NK-92 (cell line): ENCODE results near the gene GOLGA8S.
"Not testable (repeated sequence)": the region's sequence is repeated elsewhere in the genome, so short reads cannot be mapped to it uniquely, and the experiment has no call there.

Experiments
- DNase-seq: peaks from one replicate; lab custom pipeline; 2025; ENCODE audit not compliant: unreplicated experiment; lab: John Stamatoyannopoulos, UW

Gene GOLGA8S

GRCh38 chr15:23354448-23354847, at the start of gene GOLGA8S:
Gene GOLGA8S (plus strand): TSS chr15:23354748. CDS start chr15:23354810, 62 bp downstream.
- not testable (repeated sequence) for DNase-seq

- not testable (repeated sequence) for DNase-seq
Measured at GRCh38 chr15:23304805-23305204, 49.7 kb upstream of the GOLGA8S start.

GRCh38 chr15:23305921-23306320, 48.6 kb upstream of the GOLGA8S start:
- DNase-seq = not testable (repeated sequence)

GRCh38 chr15:23311233-23311632, 43.3 kb upstream of the GOLGA8S start:
- DNase-seq = not testable (repeated sequence)

- not testable (repeated sequence) for DNase-seq
Measured at GRCh38 chr15:23334096-23334495, 20.5 kb upstream of the GOLGA8S start, which contains the start of gene GOLGA6L26. Gene GOLGA6L26 (minus strand): TSS chr15:23334196. CDS start chr15:23334135, 61 bp downstream.

- not testable (repeated sequence) for DNase-seq
Measured at GRCh38 chr15:23362622-23363021, 8.1 kb downstream of the GOLGA8S start.

GRCh38 chr15:23364261-23364660, 9.7 kb downstream of the GOLGA8S start:
- not testable (repeated sequence) for DNase-seq

GRCh38 chr15:23370578-23370977, 16.0 kb downstream of the GOLGA8S start:
- no peak for DNase-seq

- not testable (repeated sequence) for DNase-seq
Measured at GRCh38 chr15:23371134-23371533, 16.6 kb downstream of the GOLGA8S start.

- DNase-seq = not testable (repeated sequence)
Measured at GRCh38 chr15:23371868-23372267, 17.3 kb downstream of the GOLGA8S start.

- no peak for DNase-seq
Measured at GRCh38 chr15:23372284-23372683, 17.7 kb downstream of the GOLGA8S start.

GRCh38 chr15:23372891-23373600, 18.5 kb downstream of the GOLGA8S start:
- not testable (repeated sequence) for DNase-seq

- DNase-seq = not testable (repeated sequence)
Measured at GRCh38 chr15:23374226-23374625, 19.7 kb downstream of the GOLGA8S start.

GRCh38 chr15:23378946-23379345, 24.4 kb downstream of the GOLGA8S start:
- not testable (repeated sequence) for DNase-seq

- not testable (repeated sequence) for DNase-seq
Measured at GRCh38 chr15:23380700-23381099, 26.2 kb downstream of the GOLGA8S start.

GRCh38 chr15:23381192-23381591, 26.6 kb downstream of the GOLGA8S start:
- not testable (repeated sequence) for DNase-seq

GRCh38 chr15:23384371-23384770, 29.8 kb downstream of the GOLGA8S start:
- DNase-seq = no peak

- DNase-seq = no peak
Measured at GRCh38 chr15:23385886-23386430, 31.4 kb downstream of the GOLGA8S start.

- DNase-seq = no peak
Measured at GRCh38 chr15:23387621-23388190, 33.2 kb downstream of the GOLGA8S start.

GRCh38 chr15:23395030-23395692, 40.6 kb downstream of the GOLGA8S start:
- no peak for DNase-seq

GRCh38 chr15:23395832-23396231, 41.3 kb downstream of the GOLGA8S start:
- no peak for DNase-seq
